NCI-H2107 (cell line): ENCODE measurements around the gene CMPK1.
A peak's percentile ranks its signal among the peaks of the same experiment; 100 is the strongest.

ENCODE experiments used
- DNase-seq: peaks from one replicate; lab custom pipeline; 2025; lab: John Stamatoyannopoulos, UW

CMPK1 gene

GRCh38 chr1:47424336-47424982 is 90.9 kb downstream of the CMPK1 start:
- peak; percentile 47 for DNase-seq
